ENCODE data around the gene TRAPPC4. TPM values are rescaled to one million over a fixed set of nuclear protein-coding genes. Genes with fewer than 3 reads are reported as not detected.
A peak's percentile ranks its signal among the peaks of the same experiment; 100 is the strongest.

TRAPPC4 gene
- polyA plus RNA-seq, 1 of the 3 experiments (the other 2 are of a cell fraction), result 368 TPM

- peaks cover 23% of the 10 kb centered on the region for H3F3A ChIP-seq (replicated peaks; ENCODE audit: insufficient read depth)
- TF ChIP-seq JUND (IDR thresholded peaks at IDR 0.05), result no peak
- DNase-seq, result no peak
- 83% methylated on average over 5 of the region's 5 CpGs for WGBS (ENCODE audit: low lambda C conversion rate)
- H3K36me3 ChIP-seq (replicated peaks in 1 of 2; ENCODE audit: control insufficient read depth in 1 of 2, insufficient read depth in 2 of 2, low read length in 1 of 2), result peaks cover 0 to 4% of the 10 kb centered on the region in 2 experiments
- POLR2A ChIA-PET, result no interaction called here
- H3K9me2 ChIP-seq, result no peaks in the 10 kb centered on the region
- H4K20me1 ChIP-seq (ENCODE audit: insufficient read depth), result no peaks in the 10 kb centered on the region
- CTCF ChIA-PET, result interaction anchor here (1.4 kb wide), 1 partner anchor 40 kb away, joined by 3 read pairs; no protein-coding TSS in a partner anchor
- no peak overlapping the region for H3K4me2 ChIP-seq
- H3K9ac ChIP-seq, result no peak overlapping the region
- H3K79me2 ChIP-seq (ENCODE audit: insufficient read depth), result peaks cover 22% of the 10 kb centered on the region
- no peak overlapping the region for H2AFZ ChIP-seq (ENCODE audit: low read depth)
- no peaks in the 10 kb centered on the region for H3K27me3 ChIP-seq (ENCODE audit: insufficient read depth)
- no peak overlapping the region for H3K4me3 ChIP-seq (ENCODE audit: low read depth in 2 of 2, low read length in 1 of 2)
- H3K4me1 ChIP-seq (ENCODE audit: control insufficient read depth in 1 of 2, insufficient read depth in 2 of 2, low read depth in 1 of 2, low read length in 1 of 2), result peaks cover 4 to 9% of the 10 kb centered on the region in 2 experiments; a peak in 2 of 4 replicates
- H3K9me3 ChIP-seq, result no peaks in the 10 kb centered on the region
- no peak overlapping the region for H3K27ac ChIP-seq (ENCODE audit: low read depth in 2 of 2, low read length in 1 of 2)
Observed at GRCh38 chr11:119062779-119063178, 44.2 kb downstream of the TRAPPC4 start.

- Histone ChIP-seq H4K20me1 (ENCODE audit: insufficient read depth) (no peaks in the 10 kb centered on the region), H3K27ac (ENCODE audit: low read depth in 2 of 2, low read length in 1 of 2) (no peak overlapping the region), H3K4me3 (ENCODE audit: low read depth in 2 of 2, low read length in 1 of 2) (no peak overlapping the region), H3K4me1 (ENCODE audit: control insufficient read depth in 1 of 2, insufficient read depth in 2 of 2, low read depth in 1 of 2, low read length in 1 of 2) (peaks cover 5 to 6% of the 10 kb centered on the region in 2 experiments; a peak in 2 of 4 replicates), H2AFZ (ENCODE audit: low read depth) (no peak overlapping the region), H3K9me3 (no peaks in the 10 kb centered on the region), H3K9ac (no peak overlapping the region), H3K79me2 (ENCODE audit: insufficient read depth) (peaks cover 39% of the 10 kb centered on the region), H3K27me3 (ENCODE audit: insufficient read depth) (no peaks in the 10 kb centered on the region), H3F3A (replicated peaks; ENCODE audit: insufficient read depth) (peaks cover 23% of the 10 kb centered on the region), H3K4me2 (no peak overlapping the region), H3K9me2 (no peaks in the 10 kb centered on the region), H3K36me3 (replicated peaks in 1 of 2; ENCODE audit: control insufficient read depth in 1 of 2, insufficient read depth in 2 of 2, low read length in 1 of 2) (peaks cover 7% of the 10 kb centered on the region in 2 experiments)
- 73% methylated on average over 4 of the region's 4 CpGs for WGBS (ENCODE audit: low lambda C conversion rate)
- TF ChIP-seq MXI1 (IDR thresholded peaks at IDR 0.05; ENCODE audit: low read depth, low read length) (no peak), RAD21 (IDR thresholded peaks at IDR 0.05; ENCODE audit: low read length) (peak; percentile 47), SMC3 (IDR thresholded peaks at IDR 0.05; ENCODE audit: low read depth, low read length) (peak; percentile 39; the same call in 1 of the 2 replicates), GATA2 (CRISPR knock-in tag; IDR thresholded peaks at IDR 0.05) (peak; percentile 55), CTCF (IDR thresholded peaks at IDR 0.05) (peak; percentile 55)
- DNase-seq, result peak; percentile 52
- ChIA-PET POLR2A (no interaction called here), CTCF (interaction anchor here (1.8 kb wide), 2 partner anchors 9 to 34 kb away, joined by 7 read pairs; partner anchors contain the start of gene HYOU1)
Observed at GRCh38 chr11:119065369-119065768, 46.8 kb downstream of the TRAPPC4 start.

- Histone ChIP-seq H3K27me3 (ENCODE audit: insufficient read depth) (no peaks in the 10 kb centered on the region), H3K9me2 (no peaks in the 10 kb centered on the region), H3K9me3 (no peaks in the 10 kb centered on the region), H3K4me3 (ENCODE audit: low read depth in 2 of 2, low read length in 1 of 2) (peak within 1 kb of the TSS; percentile 83 to 95), H4K20me1 (ENCODE audit: insufficient read depth) (no peaks in the 10 kb centered on the region), H3K4me2 (peak within 1 kb of the TSS; percentile 89), H3K79me2 (ENCODE audit: insufficient read depth) (peaks cover 39% of the 10 kb centered on the region), H3K4me1 (ENCODE audit: control insufficient read depth in 1 of 2, insufficient read depth in 2 of 2, low read depth in 1 of 2, low read length in 1 of 2) (peaks cover 5 to 6% of the 10 kb centered on the region in 2 experiments; a peak in 2 of 4 replicates), H3F3A (replicated peaks; ENCODE audit: insufficient read depth) (peaks cover 23% of the 10 kb centered on the region), H3K27ac (ENCODE audit: low read depth in 2 of 2, low read length in 1 of 2) (peak within 1 kb of the TSS; percentile 76 to 77), H2AFZ (ENCODE audit: low read depth) (peak within 1 kb of the TSS; percentile 93), H3K36me3 (replicated peaks in 1 of 2; ENCODE audit: control insufficient read depth in 1 of 2, insufficient read depth in 2 of 2, low read length in 1 of 2) (peaks cover 18 to 20% of the 10 kb centered on the region in 2 experiments), H3K9ac (peak within 1 kb of the TSS; percentile 96)
- WGBS (ENCODE audit: low lambda C conversion rate), result under 1% methylated on average over 34 of the region's 49 CpGs
- ChIA-PET POLR2A (interaction anchor here (1.1 to 1.8 kb wide), 8 partner anchors 11 to 48 kb away, joined by 3 to 21 read pairs (median 9); partner anchors contain the start of genes C2CD2L, HMBS, HYOU1 and TRAPPC4), CTCF (interaction anchor here (0.9 to 1.2 kb wide), 6 partner anchors 10 to 32 kb away, joined by 3 to 6 read pairs (median 4); partner anchors contain the start of gene HMBS)
- peak; percentile 97 for DNase-seq
- TF ChIP-seq CTCF (IDR thresholded peaks at IDR 0.05) (no peak), IRF3 (IDR thresholded peaks at IDR 0.05; ENCODE audit: low read depth, low read length) (no peak), TAF1 (IDR thresholded peaks at IDR 0.05; ENCODE audit: borderline replicate concordance, low read depth, low read length) (peak; percentile 85), RXRA (IDR thresholded peaks at IDR 0.05; ENCODE audit: borderline replicate concordance, low read depth) (no peak), YY1 (IDR thresholded peaks at IDR 0.05; ENCODE audit: low read depth) (peak; percentile 97), SMC3 (IDR thresholded peaks at IDR 0.05; ENCODE audit: low read depth, low read length) (peak; percentile 23; the same call in 1 of the 2 replicates)
- TF ChIP-seq, protein P1, sequence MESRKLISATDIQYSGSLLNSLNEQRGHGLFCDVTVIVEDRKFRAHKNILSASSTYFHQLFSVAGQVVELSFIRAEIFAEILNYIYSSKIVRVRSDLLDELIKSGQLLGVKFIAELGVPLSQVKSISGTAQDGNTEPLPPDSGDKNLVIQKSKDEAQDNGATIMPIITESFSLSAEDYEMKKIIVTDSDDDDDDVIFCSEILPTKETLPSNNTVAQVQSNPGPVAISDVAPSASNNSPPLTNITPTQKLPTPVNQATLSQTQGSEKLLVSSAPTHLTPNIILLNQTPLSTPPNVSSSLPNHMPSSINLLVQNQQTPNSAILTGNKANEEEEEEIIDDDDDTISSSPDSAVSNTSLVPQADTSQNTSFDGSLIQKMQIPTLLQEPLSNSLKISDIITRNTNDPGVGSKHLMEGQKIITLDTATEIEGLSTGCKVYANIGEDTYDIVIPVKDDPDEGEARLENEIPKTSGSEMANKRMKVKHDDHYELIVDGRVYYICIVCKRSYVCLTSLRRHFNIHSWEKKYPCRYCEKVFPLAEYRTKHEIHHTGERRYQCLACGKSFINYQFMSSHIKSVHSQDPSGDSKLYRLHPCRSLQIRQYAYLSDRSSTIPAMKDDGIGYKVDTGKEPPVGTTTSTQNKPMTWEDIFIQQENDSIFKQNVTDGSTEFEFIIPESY (IDR thresholded peaks at IDR 0.05; ENCODE audit: borderline replicate concordance, low read depth), result no peak
Observed at GRCh38 chr11:119067371-119068222, 49.0 kb downstream of the TRAPPC4 start, which contains the start of gene VPS11. VPS11 (plus strand) TSS chr11:119067818; CDS start chr11:119067824, 6 bp downstream.

Measured in SK-N-SH (cell line).